Fibroblast of lung (primary cell): ENCODE data around the gene FIZ1. TPM values are rescaled to one million over a fixed set of nuclear protein-coding genes. Genes with fewer than 3 reads are reported as not detected.

ENCODE experiments used
- DNase-seq, 2 donors: peaks; one replicate each; pipeline versions ENCODE4 v3.0.0 to v3.0.0-alpha.2; 2010; ENCODE audit warnings: low read depth in 2 of 2
- H2AFZ ChIP-seq: 2 replicates; pipeline ENCODE4 v1.5.1; 2012; ENCODE audit warnings: low read length, control low read depth, inconsistent platforms
- H3K27ac ChIP-seq: 2 replicates; pipeline ENCODE4 v1.5.1; 2011; ENCODE audit warnings: low read length, control low read depth; ENCODE audit not compliant: insufficient read depth
- H3K27me3 ChIP-seq: 2 replicates; pipeline ENCODE4 v1.5.1; 2011; ENCODE audit warnings: mild to moderate bottlenecking, low read length; ENCODE audit not compliant: control insufficient read depth, insufficient read depth
- H3K36me3 ChIP-seq: 2 replicates; pipeline ENCODE4 v1.5.1; 2011; ENCODE audit warnings: low read length; ENCODE audit not compliant: control insufficient read depth, insufficient read depth
- H3K4me1 ChIP-seq: 2 replicates; pipeline ENCODE4 v1.5.1; 2011; ENCODE audit warnings: low read length; ENCODE audit not compliant: control insufficient read depth, insufficient read depth; ENCODE audit errors: extremely low read depth
- H3K4me2 ChIP-seq: 2 replicates; pipeline ENCODE4 v1.5.1; 2011; ENCODE audit warnings: low read length, control low read depth; ENCODE audit not compliant: insufficient read depth; ENCODE audit errors: extremely low read depth
- H3K4me3 ChIP-seq, 4 experiments: fragments of 200-600 bp in 1 of 4; sonication (generic) in 1 of 4; replicated peaks in 1 of 4; 2 replicates each; pipeline ENCODE4 v1.5.1; 2011 to 2016; ENCODE audit warnings: low read length in 4 of 4, low read depth in 3 of 4, mild to moderate bottlenecking in 3 of 4, control low read depth in 2 of 4, inconsistent platforms in 1 of 4, mixed read lengths in 1 of 4; ENCODE audit not compliant: insufficient read depth in 1 of 4; ENCODE audit errors: control extremely low read depth in 1 of 4
- H3K79me2 ChIP-seq: 2 replicates; pipeline ENCODE4 v1.5.1; 2012; ENCODE audit warnings: mild to moderate bottlenecking, low read length, inconsistent platforms; ENCODE audit not compliant: control insufficient read depth, insufficient read depth
- H3K9ac ChIP-seq: 2 replicates; pipeline ENCODE4 v1.5.1; 2011; ENCODE audit warnings: mild to moderate bottlenecking, low read length, control low read depth; ENCODE audit not compliant: insufficient read depth
- H3K9me3 ChIP-seq: 2 replicates; pipeline ENCODE4 v1.5.1; 2012; ENCODE audit warnings: low read depth, low read length; ENCODE audit not compliant: control insufficient read depth, insufficient read depth
- H4K20me1 ChIP-seq: 2 replicates; pipeline ENCODE4 v1.5.1; 2011; ENCODE audit warnings: low read length; ENCODE audit not compliant: control insufficient read depth, insufficient read depth; ENCODE audit errors: extremely low read depth
- CTCF ChIP-seq, 2 donors: IDR thresholded peaks in 1 of 2; conservative IDR thresholded peaks in 1 of 2; 1 replicate in 1 of 2; 2 replicates in 1 of 2; pipeline ENCODE4 v1.5.1; 2011 to 2012; ENCODE audit warnings: low read length in 2 of 2, control low read depth in 1 of 2, inconsistent platforms in 1 of 2, low read depth in 1 of 2, mild to moderate bottlenecking in 1 of 2
- EZH2 ChIP-seq: IDR thresholded peaks from 2 replicates; pipeline ENCODE4 v1.5.1; 2012; ENCODE audit warnings: low read length, control low read depth, mild to moderate bottlenecking; ENCODE audit errors: missing control alignments
- polyA plus RNA-seq, 2 donors: library from polyadenylated mRNA; depleted of rRNA in 1 of 2; stranded (reverse) in 1 of 2; unstranded in 1 of 2; fragments of >200 nt; gene quantifications; 2 replicates each; pipeline ENCODE4 v1.2.1, GENCODE V29; 2011 to 2012; ENCODE audit warnings: missing spikeins in 1 of 2
- total RNA-seq: library from RNA; depleted of rRNA; stranded (reverse); fragments of >200 nt; gene quantifications from 2 replicates; pipeline ENCODE4 v1.2.1, GENCODE V29; 2014

Gene FIZ1
- total and polyA plus RNA-seq, 2 donors (not counting 1 experiment from before 2014, with no cell fraction given), result 1.8 to 2.3 TPM

- TF ChIP-seq CTCF (conservative IDR thresholded peaks at IDR 0.05 in 1 of 2, IDR thresholded peaks at IDR 0.05 in 1 of 2; ENCODE audit: low read depth in 1 of 2, low read length in 2 of 2), result no peak
- no peak for TF ChIP-seq EZH2
- Histone ChIP-seq H3K4me1 (peaks cover 5% of the 10 kb centered on the region), H3K36me3 (peaks cover 5% of the 10 kb centered on the region)
Observed at GRCh38 chr19:55624109-55625003, 25.0 kb upstream of the FIZ1 start, which contains the start of gene ZNF784. Gene ZNF784, minus strand, starts transcription at chr19:55624566. Its CDS starts 5 bp downstream, at chr19:55624561.

GRCh38 chr19:55623561-55623960 is 24.2 kb upstream of the FIZ1 start:
- peak overlapping the region in 3 of 4 experiments; percentile 5 to 35 (median 15) for H3K4me3 ChIP-seq
- no peak for DNase-seq
- H3K9ac ChIP-seq, result no peak overlapping the region
- no peak for TF ChIP-seq CTCF (conservative IDR thresholded peaks at IDR 0.05 in 1 of 2, IDR thresholded peaks at IDR 0.05 in 1 of 2; ENCODE audit: low read depth in 1 of 2, low read length in 2 of 2)
- TF ChIP-seq EZH2, result no peak
- H4K20me1 ChIP-seq, result no peaks in the 10 kb centered on the region
- H3K9me3 ChIP-seq, result no peaks in the 10 kb centered on the region
- no peak overlapping the region for H3K27ac ChIP-seq
- H3K36me3 ChIP-seq, result peaks cover 5% of the 10 kb centered on the region
- no peak overlapping the region for H2AFZ ChIP-seq
- peaks cover 5% of the 10 kb centered on the region for H3K4me1 ChIP-seq
- H3K27me3 ChIP-seq, result no peaks in the 10 kb centered on the region
- no peaks in the 10 kb centered on the region for H3K79me2 ChIP-seq
- no peak overlapping the region for H3K4me2 ChIP-seq

More at GRCh38 chr19:55624109-55625003, 25.0 kb upstream of the FIZ1 start, which contains the start of gene ZNF784:
- Histone ChIP-seq H3K79me2 (no peaks in the 10 kb centered on the region), H4K20me1 (no peaks in the 10 kb centered on the region), H3K9ac (peak within 1 kb of the TSS; percentile 83), H3K9me3 (no peaks in the 10 kb centered on the region), H3K27me3 (no peaks in the 10 kb centered on the region), H3K27ac (peak within 1 kb of the TSS; percentile 78), H3K4me2 (peak within 1 kb of the TSS; percentile 93), H3K4me3 (peak within 1 kb of the TSS; percentile 43 to 84 (median 68)), H2AFZ (peak within 1 kb of the TSS; percentile 95)
- DNase-seq, result peak; percentile 79 to 94

- DNase-seq, result no peak
- H3K4me2 ChIP-seq, result no peak overlapping the region
Observed at GRCh38 chr19:55623130-55623529, 23.8 kb upstream of the FIZ1 start.

More at GRCh38 chr19:55623130-55623529, 23.8 kb upstream of the FIZ1 start:
- Histone ChIP-seq H3K36me3 (peaks cover 5% of the 10 kb centered on the region), H3K9me3 (no peaks in the 10 kb centered on the region), H3K9ac (no peak overlapping the region), H2AFZ (no peak overlapping the region), H3K79me2 (no peaks in the 10 kb centered on the region), H3K27ac (no peak overlapping the region), H3K27me3 (no peaks in the 10 kb centered on the region), H4K20me1 (no peaks in the 10 kb centered on the region), H3K4me3 (no peak overlapping the region), H3K4me1 (peaks cover 5% of the 10 kb centered on the region)
- TF ChIP-seq EZH2 (no peak), CTCF (conservative IDR thresholded peaks at IDR 0.05 in 1 of 2, IDR thresholded peaks at IDR 0.05 in 1 of 2; ENCODE audit: low read depth in 1 of 2, low read length in 2 of 2) (no peak)
